Stimulated activated CD8-positive, alpha-beta memory T cell treated with anti-CD3 and anti-CD28 coated beads, Interleukin-15, amount 100 ng/mL, for 1 hour (primary cell): Measurements from ENCODE around the gene FOXO6.

ENCODE experiments used
- DNase-seq: peaks from one replicate; pipeline ENCODE4 v3.0.0-alpha.2; 2020; ENCODE audit warnings: low read depth

The FOXO6 gene

DNA sequence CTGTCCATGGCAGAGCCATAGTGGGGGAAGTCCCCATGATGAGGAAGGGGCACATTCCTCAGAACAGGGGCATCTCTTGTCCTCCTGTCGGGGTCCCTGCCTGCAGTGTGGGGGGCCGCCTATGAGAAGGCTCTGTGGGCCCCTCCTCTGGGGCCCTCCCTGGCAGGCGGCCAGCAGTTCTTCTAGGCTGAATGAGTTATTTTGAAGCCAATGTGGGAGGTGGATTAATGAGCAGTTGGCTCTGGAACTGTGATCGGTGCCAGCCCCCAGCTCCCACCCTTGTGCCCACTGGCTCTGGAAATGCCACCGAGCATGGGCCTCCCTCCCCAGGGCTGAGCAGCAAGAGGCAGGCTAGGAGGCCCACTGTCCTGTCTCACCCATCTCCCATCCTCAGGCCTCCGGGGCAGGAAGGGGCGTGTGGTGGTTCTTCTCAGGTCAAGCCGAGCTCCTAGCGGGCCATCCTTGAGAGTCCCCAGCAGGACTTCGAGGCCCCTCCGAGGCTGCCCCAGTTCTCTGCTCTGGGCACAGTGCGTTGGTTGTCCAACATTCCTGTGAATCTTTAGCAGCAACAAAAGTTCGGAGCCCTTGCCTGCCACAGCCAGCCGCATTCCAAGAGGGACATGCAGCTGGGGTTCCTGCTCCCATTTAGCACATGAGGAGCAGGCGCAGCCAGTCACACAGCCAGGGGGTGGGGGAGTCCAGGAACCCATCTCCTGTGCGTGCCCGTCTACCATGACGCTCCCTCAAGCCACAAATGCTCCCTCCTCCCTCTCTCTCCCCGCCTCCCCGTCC, 66.1 kb downstream of the FOXO6 start:
- no peak for DNase-seq

DNA sequence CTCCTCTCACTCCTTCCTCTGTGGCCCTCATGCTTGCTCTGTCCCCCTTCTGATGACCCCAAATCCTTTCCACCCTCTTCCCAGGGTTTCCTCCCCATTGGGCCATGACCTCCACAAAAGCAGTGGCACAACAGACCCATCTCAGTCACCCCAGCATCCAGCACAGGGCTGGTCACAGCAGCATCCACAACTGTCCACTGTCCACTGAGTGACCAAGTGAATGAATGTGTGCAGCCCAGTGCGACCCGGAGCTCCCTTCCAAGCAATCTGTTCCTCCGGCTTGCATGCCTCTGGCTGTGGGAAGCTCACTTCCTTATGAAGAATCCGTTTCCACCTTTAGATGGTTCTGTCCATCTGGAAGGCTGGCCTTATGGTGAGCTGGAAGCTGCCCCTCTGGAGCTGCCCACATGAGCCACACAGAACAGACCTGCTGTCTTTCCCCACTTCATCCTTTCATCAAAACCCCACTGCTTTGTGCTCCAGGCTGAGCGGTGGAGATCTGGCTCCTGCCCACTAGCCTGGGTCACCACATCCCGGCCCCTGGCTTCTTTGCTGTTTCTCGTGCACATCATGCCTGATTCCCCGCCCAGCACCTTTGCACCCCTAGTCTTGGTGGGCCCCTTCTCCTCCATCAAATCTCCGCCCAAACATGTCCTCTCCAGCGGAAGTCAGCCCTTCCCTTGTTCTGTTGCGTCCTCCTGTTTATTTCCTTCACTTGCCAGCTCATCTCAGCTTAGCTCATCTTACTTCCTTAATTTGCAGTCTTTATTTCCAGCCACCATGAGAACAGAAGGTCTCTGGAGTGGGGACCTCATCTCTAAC, 66.9 kb downstream of the FOXO6 start:
- DNase-seq: no peak

DNA sequence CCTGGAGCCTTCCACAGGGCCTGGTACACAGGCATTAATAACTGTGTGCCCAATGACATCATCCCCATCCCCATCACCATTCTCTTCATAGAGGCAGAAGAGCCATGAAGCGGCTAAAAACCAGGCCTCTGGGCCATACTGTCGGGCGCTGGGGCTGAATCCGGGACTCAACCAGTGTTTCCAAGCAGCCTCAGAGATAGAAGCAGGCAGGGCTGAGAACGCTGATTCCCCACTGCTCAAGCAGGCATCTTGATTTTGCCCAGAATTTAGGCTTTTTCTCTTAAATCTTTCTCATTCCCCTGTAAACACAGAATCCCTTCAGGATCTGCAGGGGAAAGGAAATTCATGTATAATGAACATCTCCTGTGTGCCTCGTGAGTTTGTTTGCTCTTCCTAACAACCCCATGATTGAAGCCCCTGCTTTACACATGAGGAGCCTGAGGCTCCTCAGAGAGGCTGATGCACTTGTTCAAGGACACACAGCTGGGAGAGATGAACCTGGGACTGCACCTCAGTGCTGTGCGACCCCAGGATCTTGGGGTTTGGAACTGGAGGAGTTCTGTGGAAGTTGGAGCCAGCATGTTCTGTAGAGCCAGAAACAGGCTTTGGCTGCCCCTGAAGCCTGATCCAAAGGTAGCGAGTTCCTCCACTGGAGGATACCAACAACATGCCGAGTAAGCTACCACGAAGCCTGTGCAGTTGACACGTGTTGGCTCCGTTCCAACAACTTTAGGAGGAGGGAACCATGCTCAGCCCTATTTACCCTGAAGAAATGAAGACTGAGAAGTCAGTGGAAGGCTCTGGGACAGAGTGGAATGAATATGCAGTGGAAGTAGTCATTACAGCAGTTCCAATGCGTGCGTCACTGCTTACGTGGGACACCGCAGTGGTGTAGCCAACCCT, 67.8 kb downstream of the FOXO6 start:
- DNase-seq: no peak

DNA sequence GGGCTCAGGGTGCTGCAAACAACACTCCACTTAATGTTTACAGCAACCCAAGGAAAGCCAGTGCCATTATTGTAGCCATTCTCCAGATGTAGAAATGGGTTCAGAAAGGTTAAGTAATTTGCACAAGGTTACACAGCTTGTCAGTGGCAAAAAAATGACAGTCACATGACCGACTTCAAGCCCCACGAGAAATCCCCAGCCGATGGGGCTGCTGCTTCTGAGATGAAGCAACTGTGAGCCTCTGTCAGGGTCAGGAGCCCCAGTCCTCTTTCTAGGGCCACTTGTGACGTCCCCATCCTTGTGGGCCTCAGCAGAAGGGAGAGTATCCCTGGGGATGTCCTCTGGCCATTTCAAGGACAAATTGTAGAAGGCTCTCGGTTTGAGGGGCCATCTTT, 68.4 kb downstream of the FOXO6 start:
- DNase-seq: no peak

DNA sequence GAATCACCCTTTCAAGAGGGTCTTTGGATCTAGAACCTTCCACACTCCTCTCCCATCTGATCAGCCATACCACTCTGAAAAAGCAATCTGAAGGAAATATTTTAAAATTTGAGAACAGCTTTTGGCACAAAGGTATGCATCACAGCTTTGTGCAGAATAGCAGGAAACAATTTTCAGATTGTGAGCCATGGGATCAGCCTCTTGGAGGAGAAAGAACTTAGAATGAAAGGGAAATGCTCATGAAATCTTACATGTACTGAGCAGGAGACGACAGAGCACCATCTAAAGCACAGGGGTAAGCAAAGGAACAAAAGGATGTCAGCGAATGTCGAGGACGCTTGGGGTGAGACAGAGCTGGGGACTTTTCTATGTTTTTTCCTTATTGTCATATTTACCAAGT, 68.8 kb downstream of the FOXO6 start:
- DNase-seq: no peak

DNA sequence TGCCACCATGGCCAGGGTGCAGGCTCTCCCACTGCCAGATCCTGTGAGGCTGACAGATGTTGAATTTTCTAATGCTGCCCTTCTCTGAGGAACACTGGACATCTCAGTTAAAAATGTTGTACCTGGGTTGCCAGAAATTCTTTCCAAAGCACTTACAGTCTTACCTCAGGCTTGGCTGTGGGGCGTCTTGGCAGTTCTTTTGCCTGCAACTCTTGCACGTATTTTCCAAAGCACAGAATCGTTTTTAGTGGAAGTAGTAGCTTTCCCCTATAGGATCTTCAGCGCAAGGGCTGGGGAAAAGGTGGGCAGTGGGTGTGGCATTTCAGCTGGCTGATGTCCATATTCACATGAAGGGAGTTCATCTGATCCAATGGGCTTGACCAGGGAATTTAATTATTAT, 69.3 kb downstream of the FOXO6 start:
- no peak for DNase-seq

DNA sequence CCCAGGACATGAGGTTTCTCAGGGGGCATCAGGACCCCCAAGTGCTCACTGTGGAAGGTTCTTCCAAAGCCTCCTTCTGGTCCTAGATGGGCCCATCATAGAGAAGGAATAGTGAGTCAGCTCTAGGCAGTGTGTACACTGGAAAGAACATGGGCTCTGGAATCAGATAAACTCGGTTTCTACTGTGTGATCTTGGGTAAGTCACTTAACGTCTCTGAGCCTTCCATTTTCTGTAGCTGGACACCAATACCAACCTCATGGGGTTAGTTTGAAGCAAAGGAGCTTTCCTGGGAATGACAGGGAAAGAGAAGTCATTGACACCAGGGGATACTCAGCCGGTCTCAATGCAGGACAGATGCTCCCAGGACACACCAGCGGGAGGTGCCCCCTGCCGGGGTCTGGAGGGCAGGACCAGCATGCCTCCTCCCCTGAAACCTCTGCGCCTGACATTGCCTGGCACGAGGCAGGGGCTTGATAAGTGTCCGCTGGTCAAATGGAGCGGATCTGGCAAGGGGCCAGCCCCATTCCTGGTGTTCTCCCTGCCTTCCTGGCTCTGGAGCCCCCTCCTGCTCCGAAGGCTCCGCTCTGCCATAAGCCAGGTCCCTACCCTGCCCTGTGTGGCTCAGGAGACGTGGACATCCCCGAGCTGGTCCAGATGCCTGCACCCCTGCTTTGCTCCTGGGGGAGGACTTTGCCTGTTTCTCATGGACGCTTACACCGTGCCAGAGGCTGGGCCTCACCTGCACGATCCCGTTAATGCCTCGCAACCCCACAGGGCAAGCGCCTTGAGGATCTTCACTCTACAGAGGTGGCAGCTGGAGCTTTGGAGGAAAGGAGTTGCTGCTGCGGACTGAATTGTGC, 70.5 kb downstream of the FOXO6 start:
- no peak for DNase-seq
